Activated T-helper 2 cell treated with anti-CD3 and anti-CD28 coated beads, Interferon-gamma antibody, Interleukin-2, Interleukin-4, amounts not matched to agents 10 μg/mL and 5 μg/mL and 100 μg/mL, durations not matched to agents 14 hours and 24 hours and 36 hours (primary cell): Measurements from ENCODE around the gene PSMG3. TPM values are rescaled to one million over a fixed set of nuclear protein-coding genes. Genes with fewer than 3 reads are reported as not detected.
"Not testable (repeated sequence)": the region's sequence is repeated elsewhere in the genome, so short reads cannot be mapped to it uniquely, and the experiment has no call there.

ENCODE experiments used
- DNase-seq: peaks from one replicate; pipeline ENCODE4 v3.0.0; 2021; ENCODE audit warnings: low spot score
- H3K27ac Mint-ChIP-seq: one replicate; pipeline ENCODE4 v1.8.0; 2021; ENCODE audit warnings: mixed read lengths
- H3K27me3 Mint-ChIP-seq: one replicate; pipeline ENCODE4 v1.8.0; 2021; ENCODE audit warnings: low read depth, mixed read lengths
- H3K36me3 Mint-ChIP-seq: one replicate; pipeline ENCODE4 v1.8.0; 2021; ENCODE audit warnings: low read depth, mixed read lengths
- H3K4me1 Mint-ChIP-seq: one replicate; pipeline ENCODE4 v1.8.0; 2021; ENCODE audit warnings: low read depth, mixed read lengths
- H3K4me3 Mint-ChIP-seq: one replicate; pipeline ENCODE4 v1.8.0; 2021; ENCODE audit warnings: low read depth, mild to moderate bottlenecking, moderate library complexity, mixed read lengths
- H3K9me3 Mint-ChIP-seq: one replicate; pipeline ENCODE4 v1.8.0; 2021; ENCODE audit warnings: mixed read lengths
- intact Hi-C: fragments of 100-400 bp; cut with micrococcal nuclease; formaldehyde crosslinking; loops from one replicate; pipeline ENCODE4 v1.15.1; 2023
- total RNA-seq: library from RNA; stranded (reverse); gene quantifications from 2 replicates; pipeline ENCODE4 v1.2.3, GENCODE V29; 2022

The PSMG3 gene
- total RNA-seq, 1 donor from 2014 or later: 44.5 TPM

GRCh38 chr7:1519322-1519922 lies 50.4 kb downstream of the PSMG3 start:
- H3K36me3 Mint-ChIP-seq, intact Hi-C loops, H3K4me1 Mint-ChIP-seq, H3K27ac Mint-ChIP-seq, H3K4me3 Mint-ChIP-seq, DNase-seq, H3K27me3 Mint-ChIP-seq: not testable (repeated sequence)
- peaks cover 13% of the 10 kb centered on the region for H3K9me3 Mint-ChIP-seq

Other genes starting within 250 kb of the PSMG3 start
- 2.1 TPM in 2 replicates for gene MICALL2, start 110.6 kb downstream of the PSMG3 start, total RNA-seq
- gene INTS1, start 65.6 kb downstream of the PSMG3 start, total RNA-seq: 86.7 and 91.0 TPM in 2 replicates
- 29.6 and 30.4 TPM in 2 replicates for gene MAFK, start 39.3 kb downstream of the PSMG3 start, total RNA-seq
- 0.23 TPM in 1 of 2 replicates, not detected in the other for gene TMEM184A, start 13.8 kb downstream of the PSMG3 start, total RNA-seq
- not detected in 2 replicates for gene ELFN1, start 100.2 kb upstream of the PSMG3 start, total RNA-seq